Type B pancreatic cell (in vitro differentiated cells): ENCODE results near the gene CALY. TPM values are rescaled to one million over a fixed set of nuclear protein-coding genes. Genes with fewer than 3 reads are reported as not detected.

Source experiments
- DNase-seq: peaks from one replicate; pipeline ENCODE4 v3.0.0; 2021; ENCODE audit warnings: mixed read lengths; ENCODE audit not compliant: unreplicated experiment; ENCODE audit errors: extremely low spot score
- H3K27ac Mint-ChIP-seq: 2 replicates; pipeline ENCODE4 v1.8.0; 2021; ENCODE audit warnings: mild to moderate bottlenecking, mixed read lengths
- H3K27me3 Mint-ChIP-seq: 2 replicates; pipeline ENCODE4 v1.8.0; 2021; ENCODE audit warnings: mixed read lengths
- H3K36me3 Mint-ChIP-seq: 2 replicates; pipeline ENCODE4 v1.8.0; 2021; ENCODE audit warnings: mixed read lengths
- H3K4me1 Mint-ChIP-seq: one replicate; pipeline ENCODE4 v1.8.0; 2021; ENCODE audit warnings: mixed read lengths; ENCODE audit not compliant: unreplicated experiment
- H3K4me3 Mint-ChIP-seq: 2 replicates; pipeline ENCODE4 v1.8.0; 2021; ENCODE audit warnings: mild to moderate bottlenecking, mixed read lengths
- H3K9me3 Mint-ChIP-seq: 2 replicates; pipeline ENCODE4 v1.8.0; 2021; ENCODE audit warnings: mixed read lengths
- total RNA-seq: library from RNA; stranded (reverse); gene quantifications from 2 replicates; pipeline ENCODE4 v1.2.1, GENCODE V29; 2021; ENCODE audit warnings: low replicate concordance
- TF ChIP-seq, protein P1 (sequence below): fragments of 200-600 bp; sonication (generic); conservative IDR thresholded peaks from 2 replicates; pipeline ENCODE4 v1.5.0; 2021; ENCODE audit warnings: antibody characterized with exemption, mild to moderate bottlenecking

Gene CALY
- total RNA-seq, 1 donor from 2014 or later: 3.6 TPM

DNA sequence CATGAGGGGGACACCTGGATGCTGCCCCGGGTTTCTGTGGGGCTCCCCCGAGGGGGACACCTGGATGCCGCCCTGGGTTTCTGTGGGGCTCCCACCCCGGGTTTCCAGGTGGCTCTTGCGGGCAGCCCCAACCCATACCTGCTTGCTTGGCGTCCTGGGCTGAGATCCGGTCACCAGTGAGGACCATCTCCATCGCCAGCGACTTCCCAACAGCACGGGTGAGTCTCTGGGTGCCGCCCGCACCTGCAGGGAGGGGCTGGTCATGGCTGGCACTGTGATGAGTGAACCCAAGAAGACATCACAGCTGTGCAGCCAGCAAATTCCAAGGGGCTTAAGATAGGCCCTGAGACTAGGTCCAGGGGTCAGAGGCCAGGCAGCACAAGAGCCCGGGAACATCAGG is 30.1 kb upstream of the CALY start:
- Mint-ChIP-seq H3K36me3 (peaks cover 15% of the 10 kb centered on the region), H3K9me3 (no peaks in the 10 kb centered on the region), H3K27ac (no peak overlapping the region), H3K27me3 (no peaks in the 10 kb centered on the region), H3K4me3 (no peak overlapping the region), H3K4me1 (peaks cover 6% of the 10 kb centered on the region)
- DNase-seq: no peak
- TF ChIP-seq, protein P1, sequence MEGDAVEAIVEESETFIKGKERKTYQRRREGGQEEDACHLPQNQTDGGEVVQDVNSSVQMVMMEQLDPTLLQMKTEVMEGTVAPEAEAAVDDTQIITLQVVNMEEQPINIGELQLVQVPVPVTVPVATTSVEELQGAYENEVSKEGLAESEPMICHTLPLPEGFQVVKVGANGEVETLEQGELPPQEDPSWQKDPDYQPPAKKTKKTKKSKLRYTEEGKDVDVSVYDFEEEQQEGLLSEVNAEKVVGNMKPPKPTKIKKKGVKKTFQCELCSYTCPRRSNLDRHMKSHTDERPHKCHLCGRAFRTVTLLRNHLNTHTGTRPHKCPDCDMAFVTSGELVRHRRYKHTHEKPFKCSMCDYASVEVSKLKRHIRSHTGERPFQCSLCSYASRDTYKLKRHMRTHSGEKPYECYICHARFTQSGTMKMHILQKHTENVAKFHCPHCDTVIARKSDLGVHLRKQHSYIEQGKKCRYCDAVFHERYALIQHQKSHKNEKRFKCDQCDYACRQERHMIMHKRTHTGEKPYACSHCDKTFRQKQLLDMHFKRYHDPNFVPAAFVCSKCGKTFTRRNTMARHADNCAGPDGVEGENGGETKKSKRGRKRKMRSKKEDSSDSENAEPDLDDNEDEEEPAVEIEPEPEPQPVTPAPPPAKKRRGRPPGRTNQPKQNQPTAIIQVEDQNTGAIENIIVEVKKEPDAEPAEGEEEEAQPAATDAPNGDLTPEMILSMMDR: no peak

DNA sequence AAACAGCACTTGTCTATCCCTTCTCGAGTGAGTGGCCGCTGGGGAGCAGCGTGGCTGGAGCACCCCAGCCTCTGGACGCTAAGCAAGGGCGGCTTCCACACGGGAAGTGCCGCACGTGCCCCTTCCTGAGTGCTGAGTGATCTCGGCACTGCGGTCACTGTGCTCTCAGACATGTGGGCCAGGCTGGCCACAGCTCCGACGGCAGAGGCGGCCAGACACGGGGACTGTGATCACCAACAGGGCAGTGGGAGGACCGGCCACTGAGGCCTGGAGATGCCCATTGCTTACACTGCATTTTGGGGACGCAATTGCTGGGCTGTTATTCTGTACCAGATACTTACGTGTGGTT is 29.4 kb upstream of the CALY start:
- no peaks in the 10 kb centered on the region for H3K27me3 Mint-ChIP-seq
- TF ChIP-seq, protein P1: no peak
- H3K36me3 Mint-ChIP-seq: peaks cover 19% of the 10 kb centered on the region
- no peak for DNase-seq
- no peak overlapping the region for H3K4me3 Mint-ChIP-seq
- peak overlapping the region; percentile 29 for H3K27ac Mint-ChIP-seq
- H3K9me3 Mint-ChIP-seq: no peaks in the 10 kb centered on the region
- peaks cover 6% of the 10 kb centered on the region for H3K4me1 Mint-ChIP-seq

DNA sequence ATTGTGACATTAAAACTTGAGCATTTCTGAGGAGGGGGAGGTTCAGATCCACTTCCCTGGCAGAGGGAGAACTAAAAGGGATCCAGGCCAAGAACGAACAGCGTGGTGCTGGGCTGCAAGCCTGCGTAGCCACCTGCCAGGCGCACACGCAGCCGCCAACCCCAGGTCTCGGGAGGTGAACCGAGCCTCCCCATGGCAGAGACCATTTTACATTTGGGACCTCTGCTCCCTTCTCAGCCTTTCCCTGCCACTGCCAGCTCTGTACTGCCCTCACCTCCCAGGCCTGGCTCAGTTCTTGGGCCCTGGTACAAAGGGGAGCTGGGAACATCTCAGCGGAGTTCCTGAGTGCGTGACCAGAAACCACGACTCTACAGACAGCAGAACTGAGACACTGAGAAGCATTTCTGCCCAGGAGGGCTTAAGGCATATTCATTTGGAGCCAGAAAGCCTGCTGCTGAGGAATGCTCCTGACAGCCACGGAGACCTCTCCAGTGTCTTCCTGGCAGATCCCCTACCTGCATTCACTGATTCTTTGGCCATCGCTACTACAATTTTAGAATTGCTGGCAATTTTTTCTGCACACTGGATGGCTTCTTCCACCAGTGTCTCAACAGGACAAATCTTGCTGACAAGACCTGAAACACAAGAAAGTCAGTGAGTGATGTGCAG is 28.9 kb upstream of the CALY start:
- peak overlapping the region; percentile 70 for H3K4me3 Mint-ChIP-seq
- TF ChIP-seq, protein P1: no peak
- no peaks in the 10 kb centered on the region for H3K9me3 Mint-ChIP-seq
- no peaks in the 10 kb centered on the region for H3K27me3 Mint-ChIP-seq
- no peak for DNase-seq
- peaks cover 19% of the 10 kb centered on the region for H3K36me3 Mint-ChIP-seq
- peak overlapping the region; percentile 95 for H3K27ac Mint-ChIP-seq
- H3K4me1 Mint-ChIP-seq: peaks cover 6% of the 10 kb centered on the region

DNA sequence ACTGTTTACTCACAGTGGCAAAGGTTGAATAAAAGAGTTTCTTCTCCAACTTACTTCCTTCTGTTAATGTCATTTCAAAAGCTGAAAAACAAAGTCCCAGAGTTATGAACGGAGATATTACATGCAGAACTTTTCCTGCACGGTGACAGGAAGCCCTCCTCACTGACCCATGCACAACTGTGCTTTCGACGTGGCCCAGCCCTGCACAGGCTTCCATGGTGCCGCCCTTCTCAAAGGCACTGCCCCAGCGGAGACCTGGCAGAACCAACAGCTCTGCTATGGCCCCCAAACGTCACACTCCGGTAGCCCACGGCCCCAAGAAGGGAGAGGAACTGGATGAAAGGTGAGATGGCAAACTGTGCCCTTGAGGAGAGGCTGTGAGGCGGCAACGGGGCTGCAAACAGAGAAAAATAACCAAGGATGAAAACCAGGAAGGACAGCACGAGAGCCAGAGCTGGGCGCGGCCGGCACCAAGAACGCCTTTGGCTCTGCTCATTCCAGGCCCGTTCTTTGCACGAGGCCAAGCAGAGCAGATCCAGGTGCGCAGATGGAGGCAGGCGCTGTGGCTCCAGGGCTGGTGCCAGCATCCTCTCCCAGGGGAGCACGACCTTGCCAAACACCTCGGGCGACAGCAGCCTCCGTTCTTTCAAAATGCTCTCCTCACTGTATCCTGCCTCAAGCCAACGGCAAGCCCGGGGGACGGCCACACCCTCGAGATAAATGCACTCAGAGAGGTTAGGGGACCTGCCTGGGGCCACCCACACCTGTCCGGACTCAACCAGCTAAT is 28.1 kb upstream of the CALY start:
- Mint-ChIP-seq H3K27me3 (no peaks in the 10 kb centered on the region), H3K36me3 (peaks cover 19% of the 10 kb centered on the region), H3K27ac (peak overlapping the region; percentile 95), H3K4me1 (peaks cover 14% of the 10 kb centered on the region), H3K4me3 (peak overlapping the region; percentile 70), H3K9me3 (no peaks in the 10 kb centered on the region)
- TF ChIP-seq, protein P1: no peak
- DNase-seq: peak; percentile 64

DNA sequence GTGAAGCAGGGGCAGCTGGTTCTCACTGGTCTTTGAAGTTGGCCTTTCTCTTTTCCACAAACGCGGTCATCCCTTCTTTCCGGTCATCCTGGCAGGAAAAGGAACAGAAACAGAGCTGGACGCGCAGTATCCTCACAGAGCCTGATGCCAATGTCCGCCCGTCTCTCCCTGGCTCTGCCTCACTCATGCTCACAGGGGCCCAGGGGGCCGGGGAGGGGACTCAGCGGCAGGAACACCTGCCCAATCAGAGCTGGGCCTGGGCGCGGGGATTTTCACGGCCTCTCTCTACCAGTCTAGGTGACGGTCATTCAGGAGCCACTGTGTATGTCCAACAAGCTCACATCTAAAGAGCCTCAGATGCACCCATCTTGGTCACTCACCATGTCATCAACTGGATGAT is 26.1 kb upstream of the CALY start:
- Mint-ChIP-seq H3K4me1 (peaks cover 16% of the 10 kb centered on the region), H3K9me3 (no peaks in the 10 kb centered on the region), H3K4me3 (no peak overlapping the region), H3K27me3 (no peaks in the 10 kb centered on the region), H3K36me3 (peaks cover 17% of the 10 kb centered on the region), H3K27ac (peak overlapping the region; percentile 5)
- TF ChIP-seq, protein P1: no peak
- no peak for DNase-seq
